IgD-negative memory B cell (primary cell): ENCODE data around the gene PEX14. TPM values are rescaled to one million over a fixed set of nuclear protein-coding genes. Genes with fewer than 3 reads are reported as not detected.

Source experiments
- H3K27ac Mint-ChIP-seq, 3 donors: one replicate each; pipeline ENCODE4 v1.8.0; 2020 to 2022; ENCODE audit warnings: mild to moderate bottlenecking in 3 of 3, mixed read lengths in 3 of 3, moderate library complexity in 1 of 3
- H3K27me3 Mint-ChIP-seq: one replicate; pipeline ENCODE4 v1.8.0; 2021; ENCODE audit warnings: mixed read lengths
- H3K36me3 Mint-ChIP-seq: one replicate; pipeline ENCODE4 v1.8.0; 2020; ENCODE audit warnings: mild to moderate bottlenecking, mixed read lengths
- H3K4me1 Mint-ChIP-seq, 3 donors: one replicate each; pipeline ENCODE4 v1.8.0; 2020 to 2022; ENCODE audit warnings: mixed read lengths in 3 of 3, mild to moderate bottlenecking in 1 of 3
- H3K4me3 Mint-ChIP-seq, 4 donors: one replicate each; pipeline ENCODE4 v1.8.0; 2020 to 2022; ENCODE audit warnings: mild to moderate bottlenecking in 4 of 4, mixed read lengths in 4 of 4, moderate library complexity in 3 of 4
- H3K9me3 Mint-ChIP-seq, 3 donors: one replicate each; pipeline ENCODE4 v1.8.0; 2020 to 2021; ENCODE audit warnings: mixed read lengths in 3 of 3, mild to moderate bottlenecking in 1 of 3
- polyA plus RNA-seq: library from polyadenylated mRNA; unstranded; fragments of 300-500 nt; fragmentation: Illumina TruSeq; gene quantifications from one replicate; pipeline ENCODE4 v1.2.3, GENCODE V29; 2021

PEX14 gene
- polyA plus RNA-seq, 1 donor from 2014 or later: 7.6 TPM

- Mint-ChIP-seq H3K36me3 (no peaks in the 10 kb centered on the region), H3K9me3 (no peaks in the 10 kb centered on the region), H3K4me1 (no peaks in the 10 kb centered on the region), H3K27me3 (no peaks in the 10 kb centered on the region), H3K4me3 (no peak overlapping the region), H3K27ac (no peak overlapping the region)
These were observed 167.8 kb downstream of the PEX14 start for GRCh38 chr1:10642403-10643080.

- Mint-ChIP-seq H3K27ac (no peak overlapping the region), H3K4me1 (no peaks in the 10 kb centered on the region), H3K9me3 (no peaks in the 10 kb centered on the region), H3K4me3 (no peak overlapping the region), H3K36me3 (no peaks in the 10 kb centered on the region), H3K27me3 (no peaks in the 10 kb centered on the region)
These were observed 169.0 kb downstream of the PEX14 start for GRCh38 chr1:10643607-10644306.

- no peaks in the 10 kb centered on the region for H3K9me3 Mint-ChIP-seq
- H3K36me3 Mint-ChIP-seq: no peaks in the 10 kb centered on the region
- no peak overlapping the region for H3K27ac Mint-ChIP-seq
- H3K4me3 Mint-ChIP-seq: no peak overlapping the region
- H3K4me1 Mint-ChIP-seq: no peaks in the 10 kb centered on the region
- H3K27me3 Mint-ChIP-seq: no peaks in the 10 kb centered on the region
These were observed 169.8 kb downstream of the PEX14 start for GRCh38 chr1:10644307-10645128.

GRCh38 chr1:10646347-10646861 is 171.7 kb downstream of the PEX14 start:
- no peaks in the 10 kb centered on the region for H3K9me3 Mint-ChIP-seq
- no peaks in the 10 kb centered on the region for H3K27me3 Mint-ChIP-seq
- no peaks in the 10 kb centered on the region for H3K4me1 Mint-ChIP-seq
- no peak overlapping the region for H3K4me3 Mint-ChIP-seq
- no peaks in the 10 kb centered on the region for H3K36me3 Mint-ChIP-seq
- no peak overlapping the region for H3K27ac Mint-ChIP-seq

- Mint-ChIP-seq H3K36me3 (no peaks in the 10 kb centered on the region), H3K4me3 (no peak overlapping the region), H3K4me1 (no peaks in the 10 kb centered on the region), H3K9me3 (no peaks in the 10 kb centered on the region), H3K27ac (no peak overlapping the region), H3K27me3 (no peaks in the 10 kb centered on the region)
These were observed 172.8 kb downstream of the PEX14 start for GRCh38 chr1:10647414-10648170.

GRCh38 chr1:10648689-10649516 is 174.2 kb downstream of the PEX14 start:
- H3K36me3 Mint-ChIP-seq: no peaks in the 10 kb centered on the region
- no peaks in the 10 kb centered on the region for H3K9me3 Mint-ChIP-seq
- no peaks in the 10 kb centered on the region for H3K27me3 Mint-ChIP-seq
- H3K4me3 Mint-ChIP-seq: no peak overlapping the region
- no peak overlapping the region for H3K27ac Mint-ChIP-seq
- H3K4me1 Mint-ChIP-seq: no peaks in the 10 kb centered on the region

- Mint-ChIP-seq H3K36me3 (peaks cover 4% of the 10 kb centered on the region), H3K27ac (no peak overlapping the region), H3K27me3 (no peaks in the 10 kb centered on the region), H3K9me3 (no peaks in the 10 kb centered on the region), H3K4me1 (no peaks in the 10 kb centered on the region), H3K4me3 (no peak overlapping the region)
These were observed 174.9 kb downstream of the PEX14 start for GRCh38 chr1:10649517-10650201.

GRCh38 chr1:10650556-10651388 is 176.0 kb downstream of the PEX14 start:
- Mint-ChIP-seq H3K36me3 (peaks cover 4% of the 10 kb centered on the region), H3K9me3 (no peaks in the 10 kb centered on the region), H3K4me3 (no peak overlapping the region), H3K27me3 (no peaks in the 10 kb centered on the region), H3K4me1 (no peaks in the 10 kb centered on the region), H3K27ac (no peak overlapping the region)

GRCh38 chr1:10651389-10651766 is 176.6 kb downstream of the PEX14 start:
- H3K27me3 Mint-ChIP-seq: no peaks in the 10 kb centered on the region
- H3K9me3 Mint-ChIP-seq: no peaks in the 10 kb centered on the region
- no peak overlapping the region for H3K4me3 Mint-ChIP-seq
- no peaks in the 10 kb centered on the region for H3K4me1 Mint-ChIP-seq
- H3K27ac Mint-ChIP-seq: no peak overlapping the region
- H3K36me3 Mint-ChIP-seq: peaks cover 4% of the 10 kb centered on the region

- no peak overlapping the region for H3K27ac Mint-ChIP-seq
- no peak overlapping the region for H3K4me3 Mint-ChIP-seq
- H3K9me3 Mint-ChIP-seq: no peaks in the 10 kb centered on the region
- H3K27me3 Mint-ChIP-seq: no peaks in the 10 kb centered on the region
- H3K36me3 Mint-ChIP-seq: peaks cover 4% of the 10 kb centered on the region
- H3K4me1 Mint-ChIP-seq: no peaks in the 10 kb centered on the region
These were observed 177.0 kb downstream of the PEX14 start for GRCh38 chr1:10651793-10652192.

GRCh38 chr1:10652626-10653025 is 177.9 kb downstream of the PEX14 start:
- H3K27ac Mint-ChIP-seq: no peak overlapping the region
- no peak overlapping the region for H3K4me3 Mint-ChIP-seq
- no peaks in the 10 kb centered on the region for H3K4me1 Mint-ChIP-seq
- no peaks in the 10 kb centered on the region for H3K27me3 Mint-ChIP-seq
- peaks cover 4% of the 10 kb centered on the region for H3K36me3 Mint-ChIP-seq
- H3K9me3 Mint-ChIP-seq: no peaks in the 10 kb centered on the region

GRCh38 chr1:10653370-10654125 is 178.8 kb downstream of the PEX14 start:
- Mint-ChIP-seq H3K27ac (no peak overlapping the region), H3K4me3 (no peak overlapping the region), H3K9me3 (no peaks in the 10 kb centered on the region), H3K4me1 (no peaks in the 10 kb centered on the region), H3K27me3 (no peaks in the 10 kb centered on the region), H3K36me3 (peaks cover 4% of the 10 kb centered on the region)
